SK-N-SH treated with all-trans-retinoic acid at 6 μM for 48 hours (cell line): ENCODE measurements around the gene ATAD3B.
"Not testable (repeated sequence)": the region's sequence is repeated elsewhere in the genome, so short reads cannot be mapped to it uniquely, and the experiment has no call there.

ENCODE experiments used
- ATAC-seq: fragments of 200-7000 bp; cut with Tn5 transposase; 3 replicates; pipeline ENCODE4 v1.9.1; 2020; ENCODE audit warnings: mild to moderate bottlenecking, moderate library complexity
- ARNTL ChIP-seq: fragments of 450-650 bp; formaldehyde crosslinking; IDR thresholded peaks from 2 replicates; pipeline ENCODE4 v1.5.0; 2020; ENCODE audit warnings: low read depth, mild to moderate bottlenecking, moderate library complexity, borderline replicate concordance
- BACH2 ChIP-seq: fragments of 250-450 bp; sonication (Bioruptor Pico); IDR thresholded peaks from 2 replicates; pipeline ENCODE4 v1.9.0; 2021; ENCODE audit warnings: mild to moderate bottlenecking, borderline replicate concordance
- CSDC2 ChIP-seq: fragments of 250-450 bp; sonication (Bioruptor Pico); IDR thresholded peaks from 2 replicates; pipeline ENCODE4 v1.5.0; 2020; ENCODE audit warnings: mild to moderate bottlenecking, moderate library complexity
- ESRRG ChIP-seq: fragments of 250-450 bp; sonication (Bioruptor Pico); IDR thresholded peaks from 2 replicates; pipeline ENCODE4 v1.6.1; 2021; ENCODE audit warnings: mild to moderate bottlenecking
- GLIS3 ChIP-seq: fragments of 250-450 bp; sonication (Bioruptor Pico); IDR thresholded peaks from 2 replicates; pipeline ENCODE4 v1.5.0; 2020; ENCODE audit warnings: mild to moderate bottlenecking, moderate library complexity
- OSR1 ChIP-seq: fragments of 250-450 bp; sonication (Bioruptor Pico); IDR thresholded peaks from 2 replicates; pipeline ENCODE4 v1.8.0; 2022; ENCODE audit warnings: moderate library complexity, mild to moderate bottlenecking, inconsistent platforms
- PATZ1 ChIP-seq: fragments of 250-450 bp; sonication (Bioruptor Pico); IDR thresholded peaks from 2 replicates; pipeline ENCODE4 v1.8.0; 2020; ENCODE audit warnings: mild to moderate bottlenecking, moderate library complexity, borderline replicate concordance
- POU6F1 ChIP-seq: fragments of 250-450 bp; sonication (Bioruptor Pico); IDR thresholded peaks from 2 replicates; pipeline ENCODE4 v1.8.0; 2021; ENCODE audit warnings: low read depth, mild to moderate bottlenecking, moderate library complexity, borderline replicate concordance
- PPARA ChIP-seq: fragments of 250-450 bp; sonication (Bioruptor Pico); IDR thresholded peaks from 2 replicates; pipeline ENCODE4 v1.5.0; 2020; ENCODE audit warnings: mild to moderate bottlenecking, borderline replicate concordance
- SNAI2 ChIP-seq: fragments of 250-450 bp; sonication (Bioruptor Pico); IDR thresholded peaks from 2 replicates; pipeline ENCODE4 v1.5.0; 2020; ENCODE audit warnings: mild to moderate bottlenecking, moderate library complexity
- TCF4 ChIP-seq: fragments of 250-450 bp; sonication (Bioruptor Pico); IDR thresholded peaks from 2 replicates; pipeline ENCODE4 v1.8.0; 2021; ENCODE audit warnings: mild to moderate bottlenecking, moderate library complexity, borderline replicate concordance
- TOX ChIP-seq: fragments of 250-450 bp; sonication (Bioruptor Pico); IDR thresholded peaks from 2 replicates; pipeline ENCODE4 v1.8.0; 2021; ENCODE audit warnings: mild to moderate bottlenecking, moderate library complexity, borderline replicate concordance
- ZC3H10 ChIP-seq: fragments of 250-450 bp; sonication (Bioruptor Pico); IDR thresholded peaks from 2 replicates; pipeline ENCODE4 v1.5.1; 2021; ENCODE audit warnings: mild to moderate bottlenecking, moderate library complexity
- ZFP3 ChIP-seq: fragments of 250-450 bp; sonication (Bioruptor Pico); IDR thresholded peaks from 2 replicates; pipeline ENCODE4 v1.5.0; 2020; ENCODE audit warnings: mild to moderate bottlenecking, moderate library complexity
- ZFP30 ChIP-seq: fragments of 450-650 bp; formaldehyde crosslinking; IDR thresholded peaks from 2 replicates; pipeline ENCODE4 v1.5.0; 2022; ENCODE audit warnings: mild to moderate bottlenecking, moderate library complexity
- ZNF565 ChIP-seq: fragments of 450-650 bp; formaldehyde crosslinking; conservative IDR thresholded peaks from 2 replicates; pipeline ENCODE4 v1.5.0; 2020; ENCODE audit warnings: low read depth, mild to moderate bottlenecking, moderate library complexity
- ZNF70 ChIP-seq: fragments of 450-650 bp; formaldehyde crosslinking; IDR thresholded peaks from 2 replicates; pipeline ENCODE4 v1.5.0; 2020; ENCODE audit warnings: mild to moderate bottlenecking, moderate library complexity
- ZNF8 ChIP-seq: fragments of 450-650 bp; formaldehyde crosslinking; IDR thresholded peaks from 2 replicates; pipeline ENCODE4 v1.5.0; 2020; ENCODE audit warnings: mild to moderate bottlenecking, moderate library complexity
- TF ChIP-seq, protein P1 (sequence below): fragments of 250-450 bp; sonication (Bioruptor Pico); IDR thresholded peaks from 2 replicates; pipeline ENCODE4 v1.5.0; 2020; ENCODE audit warnings: mild to moderate bottlenecking, moderate library complexity
- TF ChIP-seq, protein P2 (sequence below): fragments of 250-450 bp; sonication (Bioruptor Pico); IDR thresholded peaks from 2 replicates; pipeline ENCODE4 v1.5.1; 2021; ENCODE audit warnings: mild to moderate bottlenecking, moderate library complexity

Gene ATAD3B

GRCh38 chr1:1529321-1529720 lies 57.8 kb downstream of the ATAD3B start:
- TF ChIP-seq ZC3H10 (CRISPR knock-in tag) (no peak), OSR1 (CRISPR knock-in tag) (no peak), CSDC2 (CRISPR knock-in tag) (no peak), ARNTL (CRISPR knock-in tag) (no peak), BACH2 (CRISPR knock-in tag) (no peak), ZNF70 (CRISPR knock-in tag) (no peak), ESRRG (no peak), ZFP3 (no peak), ZNF565 (CRISPR knock-in tag) (no peak), GLIS3 (CRISPR knock-in tag) (no peak), SNAI2 (CRISPR knock-in tag) (no peak), POU6F1 (CRISPR knock-in tag) (no peak), TCF4 (CRISPR knock-in tag) (no peak), TOX (no peak)
- TF ChIP-seq, protein P1, sequence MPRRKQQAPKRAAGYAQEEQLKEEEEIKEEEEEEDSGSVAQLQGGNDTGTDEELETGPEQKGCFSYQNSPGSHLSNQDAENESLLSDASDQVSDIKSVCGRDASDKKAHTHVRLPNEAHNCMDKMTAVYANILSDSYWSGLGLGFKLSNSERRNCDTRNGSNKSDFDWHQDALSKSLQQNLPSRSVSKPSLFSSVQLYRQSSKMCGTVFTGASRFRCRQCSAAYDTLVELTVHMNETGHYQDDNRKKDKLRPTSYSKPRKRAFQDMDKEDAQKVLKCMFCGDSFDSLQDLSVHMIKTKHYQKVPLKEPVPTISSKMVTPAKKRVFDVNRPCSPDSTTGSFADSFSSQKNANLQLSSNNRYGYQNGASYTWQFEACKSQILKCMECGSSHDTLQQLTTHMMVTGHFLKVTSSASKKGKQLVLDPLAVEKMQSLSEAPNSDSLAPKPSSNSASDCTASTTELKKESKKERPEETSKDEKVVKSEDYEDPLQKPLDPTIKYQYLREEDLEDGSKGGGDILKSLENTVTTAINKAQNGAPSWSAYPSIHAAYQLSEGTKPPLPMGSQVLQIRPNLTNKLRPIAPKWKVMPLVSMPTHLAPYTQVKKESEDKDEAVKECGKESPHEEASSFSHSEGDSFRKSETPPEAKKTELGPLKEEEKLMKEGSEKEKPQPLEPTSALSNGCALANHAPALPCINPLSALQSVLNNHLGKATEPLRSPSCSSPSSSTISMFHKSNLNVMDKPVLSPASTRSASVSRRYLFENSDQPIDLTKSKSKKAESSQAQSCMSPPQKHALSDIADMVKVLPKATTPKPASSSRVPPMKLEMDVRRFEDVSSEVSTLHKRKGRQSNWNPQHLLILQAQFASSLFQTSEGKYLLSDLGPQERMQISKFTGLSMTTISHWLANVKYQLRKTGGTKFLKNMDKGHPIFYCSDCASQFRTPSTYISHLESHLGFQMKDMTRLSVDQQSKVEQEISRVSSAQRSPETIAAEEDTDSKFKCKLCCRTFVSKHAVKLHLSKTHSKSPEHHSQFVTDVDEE (CRISPR knock-in tag): no peak
- TF ChIP-seq, protein P2, sequence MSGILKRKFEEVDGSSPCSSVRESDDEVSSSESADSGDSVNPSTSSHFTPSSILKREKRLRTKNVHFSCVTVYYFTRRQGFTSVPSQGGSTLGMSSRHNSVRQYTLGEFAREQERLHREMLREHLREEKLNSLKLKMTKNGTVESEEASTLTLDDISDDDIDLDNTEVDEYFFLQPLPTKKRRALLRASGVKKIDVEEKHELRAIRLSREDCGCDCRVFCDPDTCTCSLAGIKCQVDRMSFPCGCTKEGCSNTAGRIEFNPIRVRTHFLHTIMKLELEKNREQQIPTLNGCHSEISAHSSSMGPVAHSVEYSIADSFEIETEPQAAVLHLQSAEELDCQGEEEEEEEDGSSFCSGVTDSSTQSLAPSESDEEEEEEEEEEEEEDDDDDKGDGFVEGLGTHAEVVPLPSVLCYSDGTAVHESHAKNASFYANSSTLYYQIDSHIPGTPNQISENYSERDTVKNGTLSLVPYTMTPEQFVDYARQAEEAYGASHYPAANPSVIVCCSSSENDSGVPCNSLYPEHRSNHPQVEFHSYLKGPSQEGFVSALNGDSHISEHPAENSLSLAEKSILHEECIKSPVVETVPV (CRISPR knock-in tag): no peak

DNA sequence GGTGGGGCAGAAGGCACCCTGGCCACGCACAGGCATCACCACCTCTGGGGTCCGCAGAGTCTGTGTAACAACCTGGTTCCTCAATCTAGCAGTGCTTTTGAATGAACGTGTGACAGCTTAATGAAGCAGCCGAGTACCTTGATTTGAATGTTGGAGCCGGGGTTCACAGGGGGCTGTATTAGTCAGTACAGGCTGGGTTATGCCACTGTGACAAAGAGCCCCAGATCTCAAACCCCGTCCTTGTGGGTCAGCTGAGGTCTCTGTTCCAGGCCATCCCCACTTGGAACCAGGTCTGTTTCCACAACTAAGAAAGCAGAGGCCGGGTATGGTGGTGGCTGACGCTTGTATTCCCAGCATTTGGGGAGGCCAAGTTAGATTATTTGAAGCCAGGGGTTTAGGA lies 58.4 kb downstream of the ATAD3B start:
- no peak for TF ChIP-seq ZFP3
- no peak for TF ChIP-seq OSR1 (CRISPR knock-in tag)
- TF ChIP-seq PATZ1 (CRISPR knock-in tag): no peak
- no peak for TF ChIP-seq TCF4 (CRISPR knock-in tag)
- no peak for TF ChIP-seq BACH2 (CRISPR knock-in tag)
- no peak for TF ChIP-seq ZNF8 (CRISPR knock-in tag)
- no peak for TF ChIP-seq PPARA
- TF ChIP-seq, protein P1 (CRISPR knock-in tag): no peak
- TF ChIP-seq, all 23 proteins: peak for 0
- no peak for ATAC-seq

More at GRCh38 chr1:1529321-1529720, 57.8 kb downstream of the ATAD3B start:
- ATAC-seq: no peak

- no peak for ATAC-seq
- TF ChIP-seq ARNTL (CRISPR knock-in tag) (no peak), OSR1 (CRISPR knock-in tag) (no peak), ZNF565 (CRISPR knock-in tag) (no peak), ZFP30 (CRISPR knock-in tag) (no peak)
Observed at GRCh38 chr1:1531947-1532346, 60.4 kb downstream of the ATAD3B start.

GRCh38 chr1:1533176-1533893 lies 61.8 kb downstream of the ATAD3B start:
- not testable (repeated sequence) for ATAC-seq

- ATAC-seq: not testable (repeated sequence)
Observed at GRCh38 chr1:1533894-1534291, 62.3 kb downstream of the ATAD3B start.
